Sigmoid colon (tissue), 4 donors: Measurements from ENCODE around the gene TASOR2.

Source experiments
- EP300 ChIP-seq, 4 donors: sonication (generic); formaldehyde crosslinking; IDR thresholded peaks; one replicate each; pipeline ENCODE4 v1.6.1; 2017; ENCODE audit warnings: antibody characterized with exemption in 4 of 4
- POLR2AphosphoS5 ChIP-seq, 4 donors: sonication (generic); formaldehyde crosslinking; IDR thresholded peaks; one replicate each; pipeline ENCODE4 v1.6.1; 2017; ENCODE audit warnings: antibody characterized with exemption in 4 of 4
- TF ChIP-seq, protein P1 (sequence below), 4 experiments: fragments of 450-650 bp in 3 of 4; fragments of 200-600 bp in 1 of 4; IDR thresholded peaks; one replicate each; pipeline ENCODE4 v1.5.1; 2016 to 2019; ENCODE audit warnings: antibody characterized with exemption in 4 of 4, mild to moderate bottlenecking in 3 of 4, moderate library complexity in 2 of 4

GRCh38 chr10:5651388-5651764 is 33.3 kb upstream of the TASOR2 start:
- TF ChIP-seq EP300 (IDR thresholded peaks at IDR 0.05): no peak
- TF ChIP-seq, protein P1, sequence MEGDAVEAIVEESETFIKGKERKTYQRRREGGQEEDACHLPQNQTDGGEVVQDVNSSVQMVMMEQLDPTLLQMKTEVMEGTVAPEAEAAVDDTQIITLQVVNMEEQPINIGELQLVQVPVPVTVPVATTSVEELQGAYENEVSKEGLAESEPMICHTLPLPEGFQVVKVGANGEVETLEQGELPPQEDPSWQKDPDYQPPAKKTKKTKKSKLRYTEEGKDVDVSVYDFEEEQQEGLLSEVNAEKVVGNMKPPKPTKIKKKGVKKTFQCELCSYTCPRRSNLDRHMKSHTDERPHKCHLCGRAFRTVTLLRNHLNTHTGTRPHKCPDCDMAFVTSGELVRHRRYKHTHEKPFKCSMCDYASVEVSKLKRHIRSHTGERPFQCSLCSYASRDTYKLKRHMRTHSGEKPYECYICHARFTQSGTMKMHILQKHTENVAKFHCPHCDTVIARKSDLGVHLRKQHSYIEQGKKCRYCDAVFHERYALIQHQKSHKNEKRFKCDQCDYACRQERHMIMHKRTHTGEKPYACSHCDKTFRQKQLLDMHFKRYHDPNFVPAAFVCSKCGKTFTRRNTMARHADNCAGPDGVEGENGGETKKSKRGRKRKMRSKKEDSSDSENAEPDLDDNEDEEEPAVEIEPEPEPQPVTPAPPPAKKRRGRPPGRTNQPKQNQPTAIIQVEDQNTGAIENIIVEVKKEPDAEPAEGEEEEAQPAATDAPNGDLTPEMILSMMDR (IDR thresholded peaks at IDR 0.05): no peak
- TF ChIP-seq POLR2AphosphoS5 (IDR thresholded peaks at IDR 0.05): no peak
